Smooth muscle cell (in vitro differentiated cells): ENCODE results near the gene WNT11. TPM values are rescaled to one million over a fixed set of nuclear protein-coding genes. Genes with fewer than 3 reads are reported as not detected.

ENCODE experiments used
- DNase-seq: peaks from one replicate; lab custom pipeline; 2025; ENCODE audit not compliant: unreplicated experiment; lab: John Stamatoyannopoulos, UW
- H2AFZ ChIP-seq: fragments of 200-600 bp; sonication (generic); 2 replicates; pipeline ENCODE4 v1.6.0; 2016; ENCODE audit warnings: antibody characterized with exemption, low read depth, mild to moderate bottlenecking
- H3F3A ChIP-seq: fragments of 200-600 bp; sonication (generic); 2 replicates; pipeline ENCODE4 v1.6.0; 2017; ENCODE audit warnings: antibody characterized with exemption, low read depth
- H3K27ac ChIP-seq: fragments of 200-600 bp; sonication (generic); 2 replicates; pipeline ENCODE4 v1.5.1; 2016; ENCODE audit warnings: low read depth, mild to moderate bottlenecking
- H3K27me3 ChIP-seq: fragments of 200-600 bp; sonication (generic); 2 replicates; pipeline ENCODE4 v1.6.1; 2016; ENCODE audit warnings: low read depth, mild to moderate bottlenecking
- H3K36me3 ChIP-seq: fragments of 200-600 bp; sonication (generic); 2 replicates; pipeline ENCODE4 v1.5.1; 2016; ENCODE audit warnings: low read depth
- H3K4me1 ChIP-seq: fragments of 200-600 bp; sonication (generic); 2 replicates; pipeline ENCODE4 v1.5.1; 2016; ENCODE audit warnings: low read depth
- H3K4me2 ChIP-seq: fragments of 200-600 bp; sonication (generic); 2 replicates; pipeline ENCODE4 v1.6.0; 2016; ENCODE audit warnings: mild to moderate bottlenecking
- H3K4me3 ChIP-seq: fragments of 200-600 bp; sonication (generic); 2 replicates; pipeline ENCODE4 v1.5.1; 2016; ENCODE audit warnings: mild to moderate bottlenecking
- H3K79me2 ChIP-seq: fragments of 200-600 bp; sonication (generic); 2 replicates; pipeline ENCODE4 v1.6.0; 2016; ENCODE audit warnings: low read depth, mild to moderate bottlenecking
- H3K9ac ChIP-seq: fragments of 200-600 bp; sonication (generic); 2 replicates; pipeline ENCODE4 v1.6.0; 2016; ENCODE audit warnings: low read depth
- H3K9me3 ChIP-seq: fragments of 200-600 bp; sonication (generic); replicated peaks from 2 replicates; pipeline ENCODE4 v1.5.1; 2016; ENCODE audit warnings: low read depth
- H4K20me1 ChIP-seq: fragments of 200-600 bp; sonication (generic); 2 replicates; pipeline ENCODE4 v1.6.0; 2016; ENCODE audit warnings: low read depth
- CTCF ChIP-seq: fragments of 200-600 bp; sonication (generic); IDR thresholded peaks from 2 replicates; pipeline ENCODE4 v1.5.1; 2017; ENCODE audit warnings: borderline replicate concordance, mild to moderate bottlenecking, antibody characterized with exemption; ENCODE audit not compliant: insufficient read depth, poor library complexity, severe bottlenecking
- WGBS: methylation state at CpG from one replicate; pipeline ENCODE4 v1.1.7; 2016; ENCODE audit warnings: low lambda C conversion rate; 5-methylcytosine and 5-hydroxymethylcytosine counted together
- polyA plus RNA-seq: library from polyadenylated mRNA; unstranded; fragments of >200 nt; fragmentation: Nextera tagmentation; extraction: Ambion mirVana; gene quantifications from 2 replicates; pipeline ENCODE4 v1.2.1, GENCODE V29; 2016
- total RNA-seq: library from RNA; depleted of rRNA; stranded (reverse); fragments of >200 nt; gene quantifications from 2 replicates; pipeline ENCODE4 v1.2.3, GENCODE V29; 2014

Gene WNT11
- total and polyA plus RNA-seq, 2 experiments from 2014 or later = 12.1 to 13.5 TPM

GRCh38 chr11:76232026-76232665 is 25.8 kb upstream of the WNT11 start:
- peaks cover 6% of the 10 kb centered on the region for H3K4me1 ChIP-seq
- H4K20me1 ChIP-seq = no peaks in the 10 kb centered on the region
- no peak for TF ChIP-seq CTCF
- H3K27me3 ChIP-seq = no peaks in the 10 kb centered on the region
- no peak overlapping the region for H3K4me3 ChIP-seq
- WGBS = 82% methylated on average over 10 of the region's 10 CpGs
- H3K9me3 ChIP-seq = no peaks in the 10 kb centered on the region
- no peak for DNase-seq
- no peak overlapping the region for H3K4me2 ChIP-seq
- H3F3A ChIP-seq = peaks cover 14% of the 10 kb centered on the region
- H3K27ac ChIP-seq = no peak overlapping the region
- H3K36me3 ChIP-seq = no peaks in the 10 kb centered on the region
- H3K9ac ChIP-seq = no peak overlapping the region
- no peaks in the 10 kb centered on the region for H3K79me2 ChIP-seq
- no peak overlapping the region for H2AFZ ChIP-seq

GRCh38 chr11:76231121-76231738 is 24.9 kb upstream of the WNT11 start:
- Histone ChIP-seq H3K4me3 (no peak overlapping the region), H3K4me2 (no peak overlapping the region), H3K9me3 (no peaks in the 10 kb centered on the region), H3F3A (peaks cover 6% of the 10 kb centered on the region), H3K9ac (no peak overlapping the region), H3K79me2 (no peaks in the 10 kb centered on the region), H4K20me1 (no peaks in the 10 kb centered on the region), H3K27me3 (no peaks in the 10 kb centered on the region), H3K36me3 (no peaks in the 10 kb centered on the region), H2AFZ (no peak overlapping the region), H3K27ac (no peak overlapping the region), H3K4me1 (peaks cover 4% of the 10 kb centered on the region)
- no peak for DNase-seq
- TF ChIP-seq CTCF = no peak
- WGBS = 95% methylated on average over 6 of the region's 6 CpGs

- Histone ChIP-seq H4K20me1 (no peaks in the 10 kb centered on the region), H3K4me1 (peaks cover 4% of the 10 kb centered on the region), H3K4me3 (no peak overlapping the region), H3K79me2 (no peaks in the 10 kb centered on the region), H3F3A (peaks cover 6% of the 10 kb centered on the region), H3K36me3 (no peaks in the 10 kb centered on the region), H3K9ac (no peak overlapping the region), H3K27ac (no peak overlapping the region), H3K4me2 (no peak overlapping the region), H2AFZ (no peak overlapping the region), H3K9me3 (no peaks in the 10 kb centered on the region), H3K27me3 (no peaks in the 10 kb centered on the region)
- TF ChIP-seq CTCF = no peak
- 73% methylated on average over 8 of the region's 8 CpGs for WGBS
- DNase-seq = no peak
Observed at GRCh38 chr11:76230392-76230791, 24.1 kb upstream of the WNT11 start.

- no peak overlapping the region for H3K4me3 ChIP-seq
- no peak overlapping the region for H3K9ac ChIP-seq
- peaks cover 4% of the 10 kb centered on the region for H3K4me1 ChIP-seq
- peaks cover 6% of the 10 kb centered on the region for H3F3A ChIP-seq
- no peak overlapping the region for H3K27ac ChIP-seq
- H4K20me1 ChIP-seq = no peaks in the 10 kb centered on the region
- no peak for TF ChIP-seq CTCF
- DNase-seq = no peak
- no peak overlapping the region for H2AFZ ChIP-seq
- H3K36me3 ChIP-seq = no peaks in the 10 kb centered on the region
- no peak overlapping the region for H3K4me2 ChIP-seq
- H3K79me2 ChIP-seq = no peaks in the 10 kb centered on the region
- no peaks in the 10 kb centered on the region for H3K27me3 ChIP-seq
- no peaks in the 10 kb centered on the region for H3K9me3 ChIP-seq
- WGBS = 95% methylated on average over 8 of the region's 8 CpGs
Observed at GRCh38 chr11:76229690-76230240, 23.5 kb upstream of the WNT11 start.
